Suprapubic skin (tissue), 4 donors: Measurements from ENCODE around the gene FXR2. TPM values are rescaled to one million over a fixed set of nuclear protein-coding genes. Genes with fewer than 3 reads are reported as not detected.
"Not testable (repeated sequence)": the region's sequence is repeated elsewhere in the genome, so short reads cannot be mapped to it uniquely, and the experiment has no call there.

Source experiments
- DNase-seq, 2 donors: peaks; one replicate each; pipeline ENCODE4 v3.0.0-alpha.2; 2019; ENCODE audit warnings: low spot score in 2 of 2
- H3K27ac ChIP-seq: fragments of 200-600 bp; sonication (generic); one replicate; pipeline ENCODE4 v1.5.1; 2019
- H3K27me3 ChIP-seq: fragments of 200-600 bp; sonication (generic); one replicate; pipeline ENCODE4 v1.5.1; 2019
- H3K36me3 ChIP-seq: fragments of 200-600 bp; sonication (generic); one replicate; pipeline ENCODE4 v1.5.1; 2019
- H3K4me1 ChIP-seq: fragments of 200-600 bp; sonication (generic); one replicate; pipeline ENCODE4 v1.5.1; 2019
- H3K4me3 ChIP-seq: fragments of 200-600 bp; sonication (generic); one replicate; pipeline ENCODE4 v1.5.1; 2019; ENCODE audit warnings: mild to moderate bottlenecking
- H3K9me3 ChIP-seq: fragments of 200-600 bp; sonication (generic); one replicate; pipeline ENCODE4 v1.5.1; 2019
- EP300 ChIP-seq: sonication (generic); formaldehyde crosslinking; IDR thresholded peaks from one replicate; pipeline ENCODE4 v1.6.1; 2017; ENCODE audit warnings: antibody characterized with exemption
- POLR2A ChIP-seq, 2 donors: fragments of 450-650 bp; IDR thresholded peaks; one replicate each; pipeline ENCODE4 v1.6.1; 2017; ENCODE audit warnings: antibody characterized with exemption in 2 of 2, mild to moderate bottlenecking in 2 of 2, moderate library complexity in 2 of 2
- POLR2AphosphoS5 ChIP-seq, 3 donors: sonication (generic); formaldehyde crosslinking; IDR thresholded peaks; one replicate each; pipeline ENCODE4 v1.6.1; 2017; ENCODE audit warnings: antibody characterized with exemption in 3 of 3
- WGBS: methylation state at CpG from one replicate; pipeline ENCODE4 v1.1.5; 2018; 5-methylcytosine and 5-hydroxymethylcytosine counted together
- total RNA-seq, 4 donors: library from RNA; depleted of rRNA; stranded (reverse); fragments of >200 nt; gene quantifications; one replicate each; pipeline ENCODE4 v1.1.0, GENCODE V29; 2016
- TF ChIP-seq, protein P1 (sequence below), 2 donors: fragments of 200-600 bp in 1 of 2; fragments of 450-650 bp in 1 of 2; sonication (generic) in 1 of 2; IDR thresholded peaks; one replicate each; pipeline ENCODE4 v1.5.1; 2016 to 2019; ENCODE audit warnings: antibody characterized with exemption in 2 of 2, mild to moderate bottlenecking in 1 of 2, moderate library complexity in 1 of 2

FXR2 gene
- total RNA-seq, 4 donors from 2014 or later = 21.0 to 25.6 (median 22.5) TPM

DNA sequence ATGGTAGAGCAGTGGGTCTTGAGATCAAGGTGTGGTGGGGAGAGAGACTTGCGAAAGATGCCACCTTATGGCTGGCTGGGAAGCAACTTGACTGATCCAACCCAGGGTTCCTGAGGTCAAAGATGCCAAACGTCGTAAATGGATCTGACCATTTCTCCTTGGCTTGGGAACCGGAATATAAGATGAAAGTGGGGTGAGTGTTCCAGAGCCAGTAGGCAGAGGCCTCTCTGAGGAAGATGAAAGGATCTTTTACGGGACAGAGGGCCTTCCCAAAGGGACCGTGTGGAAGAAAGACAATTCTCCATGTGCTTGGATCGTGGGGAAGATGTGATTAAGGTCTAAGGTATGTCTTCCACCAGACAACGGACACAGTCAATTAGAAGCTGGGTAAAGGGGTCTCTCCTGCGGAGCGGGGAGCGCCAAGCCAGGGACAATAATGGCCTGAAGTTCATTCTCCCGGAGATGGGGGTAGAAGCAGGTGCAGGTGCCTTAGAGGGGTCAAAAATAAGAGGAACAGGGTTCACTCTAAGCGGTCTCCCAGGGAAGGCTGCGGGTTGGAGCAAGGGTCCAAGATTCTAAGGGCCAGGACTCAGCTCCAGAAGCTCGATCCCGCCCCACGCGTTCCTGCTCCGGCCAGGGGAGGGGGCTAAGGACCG is 800 bp downstream of the FXR2 start:
- DNase-seq = no peak
- H3K4me3 ChIP-seq = peak overlapping the region; percentile 83
- peaks cover 11% of the 10 kb centered on the region for H3K36me3 ChIP-seq
- H3K9me3 ChIP-seq = no peaks in the 10 kb centered on the region
- no peaks in the 10 kb centered on the region for H3K27me3 ChIP-seq
- peaks cover 49% of the 10 kb centered on the region for H3K4me1 ChIP-seq
- TF ChIP-seq, protein P1, sequence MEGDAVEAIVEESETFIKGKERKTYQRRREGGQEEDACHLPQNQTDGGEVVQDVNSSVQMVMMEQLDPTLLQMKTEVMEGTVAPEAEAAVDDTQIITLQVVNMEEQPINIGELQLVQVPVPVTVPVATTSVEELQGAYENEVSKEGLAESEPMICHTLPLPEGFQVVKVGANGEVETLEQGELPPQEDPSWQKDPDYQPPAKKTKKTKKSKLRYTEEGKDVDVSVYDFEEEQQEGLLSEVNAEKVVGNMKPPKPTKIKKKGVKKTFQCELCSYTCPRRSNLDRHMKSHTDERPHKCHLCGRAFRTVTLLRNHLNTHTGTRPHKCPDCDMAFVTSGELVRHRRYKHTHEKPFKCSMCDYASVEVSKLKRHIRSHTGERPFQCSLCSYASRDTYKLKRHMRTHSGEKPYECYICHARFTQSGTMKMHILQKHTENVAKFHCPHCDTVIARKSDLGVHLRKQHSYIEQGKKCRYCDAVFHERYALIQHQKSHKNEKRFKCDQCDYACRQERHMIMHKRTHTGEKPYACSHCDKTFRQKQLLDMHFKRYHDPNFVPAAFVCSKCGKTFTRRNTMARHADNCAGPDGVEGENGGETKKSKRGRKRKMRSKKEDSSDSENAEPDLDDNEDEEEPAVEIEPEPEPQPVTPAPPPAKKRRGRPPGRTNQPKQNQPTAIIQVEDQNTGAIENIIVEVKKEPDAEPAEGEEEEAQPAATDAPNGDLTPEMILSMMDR (IDR thresholded peaks at IDR 0.05) = no peak
- no peak for TF ChIP-seq POLR2AphosphoS5 (IDR thresholded peaks at IDR 0.05)
- no peak for TF ChIP-seq EP300
- TF ChIP-seq POLR2A (IDR thresholded peaks at IDR 0.05) = no peak
- WGBS = 5% methylated on average over 19 of the region's 20 CpGs
- H3K27ac ChIP-seq = peak overlapping the region; percentile 94

GRCh38 chr17:7612294-7612640 is 2.4 kb downstream of the FXR2 start:
- WGBS = 97% methylated on average over 1 of the region's 1 CpG
- peaks cover 49% of the 10 kb centered on the region for H3K4me1 ChIP-seq
- no peak for TF ChIP-seq EP300
- no peak overlapping the region for H3K4me3 ChIP-seq
- H3K27me3 ChIP-seq = no peaks in the 10 kb centered on the region
- DNase-seq = no peak
- H3K9me3 ChIP-seq = no peaks in the 10 kb centered on the region
- no peak overlapping the region for H3K27ac ChIP-seq
- peaks cover 11% of the 10 kb centered on the region for H3K36me3 ChIP-seq

GRCh38 chr17:7611635-7612293 is 2.9 kb downstream of the FXR2 start:
- peaks cover 11% of the 10 kb centered on the region for H3K36me3 ChIP-seq
- WGBS = 64% methylated on average over 3 of the region's 3 CpGs
- no peak for DNase-seq
- no peaks in the 10 kb centered on the region for H3K9me3 ChIP-seq
- no peaks in the 10 kb centered on the region for H3K27me3 ChIP-seq
- H3K4me3 ChIP-seq = no peak overlapping the region
- no peak overlapping the region for H3K27ac ChIP-seq
- TF ChIP-seq EP300 (no peak), POLR2A (IDR thresholded peaks at IDR 0.05) (no peak)
- peaks cover 49% of the 10 kb centered on the region for H3K4me1 ChIP-seq

DNA sequence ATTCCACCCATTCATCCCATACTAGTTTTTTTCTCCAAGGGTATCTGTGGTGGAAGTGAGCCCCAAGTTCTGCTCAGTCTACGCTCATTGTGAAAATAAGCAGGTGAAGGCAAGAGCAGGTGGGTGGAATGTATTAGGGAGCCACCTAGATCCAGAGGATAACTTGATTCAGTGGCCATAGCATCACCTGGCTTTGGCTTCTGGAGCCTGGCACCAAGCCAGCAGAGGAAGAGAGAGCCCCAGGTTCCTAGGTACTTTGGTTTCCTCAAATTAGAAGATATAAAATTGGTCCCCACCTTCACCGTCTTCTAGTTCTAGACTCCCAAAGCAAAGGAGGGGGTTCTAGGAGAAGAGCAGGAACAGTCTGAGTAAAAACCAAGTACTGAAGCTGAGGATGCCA is 4.1 kb downstream of the FXR2 start:
- Histone ChIP-seq H3K4me3 (no peak overlapping the region), H3K27ac (no peak overlapping the region), H3K4me1 (peaks cover 49% of the 10 kb centered on the region), H3K9me3 (no peaks in the 10 kb centered on the region), H3K27me3 (no peaks in the 10 kb centered on the region), H3K36me3 (peaks cover 14% of the 10 kb centered on the region)
- no peak for DNase-seq
- 88% methylated on average over 2 of the region's 2 CpGs for WGBS
- no peak for TF ChIP-seq POLR2AphosphoS5 (IDR thresholded peaks at IDR 0.05)
- TF ChIP-seq, protein P1 (IDR thresholded peaks at IDR 0.05) = no peak
- TF ChIP-seq POLR2A (IDR thresholded peaks at IDR 0.05) = no peak
- TF ChIP-seq EP300 = no peak

GRCh38 chr17:7606280-7606679 is 8.4 kb downstream of the FXR2 start:
- no peaks in the 10 kb centered on the region for H3K27me3 ChIP-seq
- no peaks in the 10 kb centered on the region for H3K9me3 ChIP-seq
- H3K4me3 ChIP-seq = no peak overlapping the region
- H3K4me1 ChIP-seq = peaks cover 16% of the 10 kb centered on the region
- TF ChIP-seq, protein P1 (IDR thresholded peaks at IDR 0.05) = no peak
- TF ChIP-seq EP300 (no peak), POLR2AphosphoS5 (IDR thresholded peaks at IDR 0.05) (no peak), POLR2A (IDR thresholded peaks at IDR 0.05) (no peak)
- H3K36me3 ChIP-seq = peaks cover 56% of the 10 kb centered on the region
- no peak overlapping the region for H3K27ac ChIP-seq
- 95% methylated on average over 4 of the region's 4 CpGs for whole genome bisulfite sequencing
- no peak for DNase-seq

- 70% methylated on average over 5 of the region's 5 CpGs for WGBS
- not testable (repeated sequence) for H3K9me3 ChIP-seq, H3K27ac ChIP-seq, H3K4me1 ChIP-seq, H3K4me3 ChIP-seq, DNase-seq, H3K27me3 ChIP-seq
- peaks cover 96% of the 10 kb centered on the region for H3K36me3 ChIP-seq
These were observed 17.1 kb downstream of the FXR2 start for GRCh38 chr17:7597561-7597960.
